Lower leg skin (tissue), 4 donors: ENCODE measurements around the gene DHX8. TPM values are rescaled to one million over a fixed set of nuclear protein-coding genes. Genes with fewer than 3 reads are reported as not detected.

Source experiments
- DNase-seq, 2 donors: peaks; one replicate each; pipeline ENCODE4 v3.0.0-alpha.2; 2019; ENCODE audit warnings: low spot score in 2 of 2
- H3K4me3 ChIP-seq: fragments of 200-600 bp; sonication (generic); 2 replicates; pipeline ENCODE4 v1.5.1; 2017; ENCODE audit warnings: mild to moderate bottlenecking, low read depth; ENCODE audit not compliant: poor library complexity, severe bottlenecking
- POLR2A ChIP-seq, 2 donors: fragments of 450-650 bp; IDR thresholded peaks; one replicate each; pipeline ENCODE4 v1.6.1; 2016 to 2017; ENCODE audit warnings: antibody characterized with exemption in 2 of 2, mild to moderate bottlenecking in 1 of 2, moderate library complexity in 1 of 2
- whole genome bisulfite sequencing, 2 donors: methylation state at CpG; one replicate each; pipeline ENCODE4 v1.1.5; 2018; 5-methylcytosine and 5-hydroxymethylcytosine counted together
- intact Hi-C: fragments of 100-400 bp; cut with DNase I; formaldehyde crosslinking; loops from one replicate; pipeline ENCODE4 v1.15.0; 2023; ENCODE audit warnings: low total_unique reads
- total RNA-seq, 4 donors: library from RNA; depleted of rRNA; stranded (reverse); fragments of >200 nt; gene quantifications; one replicate each; pipeline ENCODE4 v1.1.0, GENCODE V29; 2016
- TF ChIP-seq, protein P1 (sequence below), 3 donors: fragments of 450-650 bp; IDR thresholded peaks; one replicate each; pipeline ENCODE4 v1.5.1; 2016; ENCODE audit warnings: antibody characterized with exemption in 3 of 3, mild to moderate bottlenecking in 3 of 3, moderate library complexity in 2 of 3

The DHX8 gene
- total RNA-seq, 4 donors from 2014 or later, result 35.7 to 60.3 (median 44.0) TPM

- DNase-seq, result no peak
- 90 to 97% methylated on average over 5 of the region's 5 CpGs for WGBS, 2 donors
- H3K4me3 ChIP-seq, result no peak overlapping the region
- intact Hi-C loops, result no loop called here
- TF ChIP-seq POLR2A (IDR thresholded peaks at IDR 0.05), result no peak
- TF ChIP-seq, protein P1, sequence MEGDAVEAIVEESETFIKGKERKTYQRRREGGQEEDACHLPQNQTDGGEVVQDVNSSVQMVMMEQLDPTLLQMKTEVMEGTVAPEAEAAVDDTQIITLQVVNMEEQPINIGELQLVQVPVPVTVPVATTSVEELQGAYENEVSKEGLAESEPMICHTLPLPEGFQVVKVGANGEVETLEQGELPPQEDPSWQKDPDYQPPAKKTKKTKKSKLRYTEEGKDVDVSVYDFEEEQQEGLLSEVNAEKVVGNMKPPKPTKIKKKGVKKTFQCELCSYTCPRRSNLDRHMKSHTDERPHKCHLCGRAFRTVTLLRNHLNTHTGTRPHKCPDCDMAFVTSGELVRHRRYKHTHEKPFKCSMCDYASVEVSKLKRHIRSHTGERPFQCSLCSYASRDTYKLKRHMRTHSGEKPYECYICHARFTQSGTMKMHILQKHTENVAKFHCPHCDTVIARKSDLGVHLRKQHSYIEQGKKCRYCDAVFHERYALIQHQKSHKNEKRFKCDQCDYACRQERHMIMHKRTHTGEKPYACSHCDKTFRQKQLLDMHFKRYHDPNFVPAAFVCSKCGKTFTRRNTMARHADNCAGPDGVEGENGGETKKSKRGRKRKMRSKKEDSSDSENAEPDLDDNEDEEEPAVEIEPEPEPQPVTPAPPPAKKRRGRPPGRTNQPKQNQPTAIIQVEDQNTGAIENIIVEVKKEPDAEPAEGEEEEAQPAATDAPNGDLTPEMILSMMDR (IDR thresholded peaks at IDR 0.05), result no peak
Observed at GRCh38 chr17:43558805-43559160, 75.0 kb downstream of the DHX8 start.

DNA sequence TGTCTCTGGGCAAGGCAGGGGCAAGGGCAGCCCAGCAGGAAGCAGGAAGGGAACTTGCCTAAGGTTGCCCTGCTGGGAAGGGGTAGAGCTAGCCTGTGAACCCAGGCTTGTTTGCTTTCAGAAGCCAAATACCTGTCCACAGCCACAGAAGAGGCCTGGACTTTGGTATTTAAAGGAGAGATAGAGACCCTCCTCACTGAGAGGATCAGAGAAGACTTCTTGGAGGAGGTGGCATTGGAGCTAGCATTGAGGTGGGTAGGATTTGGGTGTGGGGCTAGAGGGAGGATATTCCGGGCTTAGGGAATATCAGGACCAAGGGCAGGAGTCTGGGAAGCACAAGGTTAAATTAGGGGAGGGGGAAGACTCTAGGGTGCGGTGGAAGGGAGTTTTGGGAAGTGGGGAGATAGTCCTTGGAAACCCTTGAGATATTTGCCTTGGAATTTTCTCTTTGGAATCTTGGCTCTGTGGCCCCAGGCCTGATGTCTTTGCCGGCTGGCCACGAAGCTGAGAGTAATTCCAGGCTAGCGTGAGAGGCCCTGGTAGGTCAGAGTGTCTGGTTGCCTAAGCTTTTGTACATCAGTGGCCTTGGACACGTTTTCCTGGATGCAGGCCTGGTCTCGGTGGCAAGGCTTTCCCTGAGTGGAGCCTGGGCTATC lies 75.5 kb downstream of the DHX8 start:
- no peak for DNase-seq
- H3K4me3 ChIP-seq, result no peak overlapping the region
- 74 to 79% methylated on average over 7 of the region's 7 CpGs for WGBS, 2 donors
- intact Hi-C loops, result no loop called here
- TF ChIP-seq, protein P1 (IDR thresholded peaks at IDR 0.05), result no peak
- no peak for TF ChIP-seq POLR2A (IDR thresholded peaks at IDR 0.05)

- intact Hi-C loops, result no loop called here
- H3K4me3 ChIP-seq, result no peak overlapping the region
- no peak for DNase-seq
- TF ChIP-seq, protein P1 (IDR thresholded peaks at IDR 0.05), result no peak
- TF ChIP-seq POLR2A (IDR thresholded peaks at IDR 0.05), result no peak
- WGBS, 2 donors, result 87 to 88% methylated on average over 7 of the region's 7 CpGs
Observed at GRCh38 chr17:43560461-43561427, 77.0 kb downstream of the DHX8 start.

- TF ChIP-seq POLR2A (IDR thresholded peaks at IDR 0.05), result no peak
- TF ChIP-seq, protein P1 (IDR thresholded peaks at IDR 0.05), result no peak
- no peak for DNase-seq
- no peak overlapping the region for H3K4me3 ChIP-seq
- intact Hi-C loops, result no loop called here
- 11 to 14% methylated on average over 19 of the region's 19 CpGs for WGBS, 2 donors
Observed at GRCh38 chr17:43562679-43563599, 79.2 kb downstream of the DHX8 start.
